K562 (cell line): ENCODE results near the gene USP48. TPM values are rescaled to one million over a fixed set of nuclear protein-coding genes. Genes with fewer than 3 reads are reported as not detected.

Source experiments
- CEBPG ChIP-seq, 3 experiments: fragments of 200-800 bp in 1 of 3; sonication (Bioruptor generic) in 1 of 3; sonication (generic) in 1 of 3; formaldehyde crosslinking in 1 of 3; IDR thresholded peaks in 2 of 3; conservative IDR thresholded peaks in 1 of 3; 2 replicates each; pipeline versions ENCODE4 v1.6.1 to v1.8.0; 2016 to 2022; ENCODE audit warnings: missing compliant biosample characterization in 2 of 3, missing genetic modification characterization in 2 of 3, mild to moderate bottlenecking in 1 of 3, missing genetic modification reagents in 1 of 3
- CXXC5 ChIP-seq: fragments of 250-450 bp; sonication (Bioruptor Pico); IDR thresholded peaks from 2 replicates; pipeline ENCODE4 v1.8.0; 2022; ENCODE audit warnings: inconsistent platforms, mild to moderate bottlenecking, moderate library complexity
- DMBX1 ChIP-seq: fragments of 250-450 bp; sonication (Bioruptor Pico); IDR thresholded peaks from 2 replicates; pipeline ENCODE4 v1.8.0; 2022; ENCODE audit warnings: inconsistent platforms, mild to moderate bottlenecking, moderate library complexity, borderline replicate concordance
- EZH2 ChIP-seq: IDR thresholded peaks from 2 replicates; pipeline ENCODE4 v1.6.1; 2012; ENCODE audit warnings: low read depth, mild to moderate bottlenecking, inconsistent platforms, low read length, borderline replicate concordance
- IRF2 ChIP-seq: sonication (generic); formaldehyde crosslinking; IDR thresholded peaks from 2 replicates; pipeline ENCODE4 v1.8.1; 2022; ENCODE audit warnings: mild to moderate bottlenecking, missing genetic modification reagents
- MAZ ChIP-seq, 2 experiments: fragments of 450-650 bp in 1 of 2; sonication (generic) in 1 of 2; formaldehyde crosslinking; IDR thresholded peaks in 1 of 2; conservative IDR thresholded peaks in 1 of 2; 2 replicates each; pipeline versions ENCODE4 v1.4.0 to v1.5.0; 2020; ENCODE audit warnings: mild to moderate bottlenecking in 1 of 2, missing genetic modification reagents in 1 of 2
- MYC ChIP-seq, 2 experiments: fragments of 250-450 bp in 1 of 2; sonication (Bioruptor Pico) in 1 of 2; IDR thresholded peaks; 2 replicates each; pipeline versions ENCODE4 v1.5.1 to v1.6.1; 2012 to 2021; ENCODE audit warnings: low read depth in 2 of 2, borderline replicate concordance in 1 of 2, improper control_type of control experiment in 1 of 2, low read length in 1 of 2, mild to moderate bottlenecking in 1 of 2, moderate library complexity in 1 of 2
- SMARCB1 ChIP-seq: IDR thresholded peaks from 2 replicates; pipeline ENCODE4 v1.6.1; 2011; ENCODE audit warnings: improper control_type of control experiment, low read depth; ENCODE audit not compliant: insufficient read length
- SRF ChIP-seq, 2 experiments: fragments of 250-450, 450-650 bp in 1 of 2; sonication (Bioruptor Pico) in 1 of 2; sonication (generic) in 1 of 2; formaldehyde crosslinking; IDR thresholded peaks; 2 replicates each; pipeline versions ENCODE4 v1.5.0 to v1.5.1; 2020 to 2022; ENCODE audit warnings: mild to moderate bottlenecking in 1 of 2, missing genetic modification reagents in 1 of 2
- TAL1 ChIP-seq: fragments of 450-650 bp; IDR thresholded peaks from 2 replicates; pipeline ENCODE4 v1.6.1; 2016; ENCODE audit warnings: mild to moderate bottlenecking
- TARDBP ChIP-seq: fragments of 450-650 bp; IDR thresholded peaks from 2 replicates; pipeline ENCODE4 v1.6.1; 2016
- XRCC5 ChIP-seq: fragments of 200-400 bp; formaldehyde crosslinking; IDR thresholded peaks from 2 replicates; pipeline ENCODE4 v1.6.1; 2017; ENCODE audit warnings: low read depth, mild to moderate bottlenecking, low read length
- ZNF445 ChIP-seq: fragments of 250-450 bp; sonication (Bioruptor Pico); IDR thresholded peaks from 2 replicates; pipeline ENCODE4 v1.4.0; 2020; ENCODE audit warnings: low read depth, mild to moderate bottlenecking, moderate library complexity
- polyA plus RNA-seq, 8 experiments: library from polyadenylated mRNA; depleted of rRNA in 4 of 8; stranded (reverse) in 5 of 8; unstranded in 3 of 8; fragments of >200 nt; fragmentation: Nextera tagmentation in 2 of 8; fragmentation: Illumina TruSeq in 1 of 8; extraction: Ambion mirVana in 2 of 8; extraction: Trizol in 1 of 8; gene quantifications; 2 replicates each; pipeline versions ENCODE4 v1.2.1 to v1.2.3, GENCODE V29; 2011 to 2014; ENCODE audit warnings: inconsistent platforms in 1 of 8, missing spikeins in 1 of 8
- total RNA-seq, 7 experiments: library from RNA; depleted of rRNA in 6 of 7; stranded (reverse); fragments of >200 nt in 6 of 7; fragmentation: Illumina TruSeq in 2 of 7; extraction: Trizol in 2 of 7; gene quantifications; 2 replicates each; pipeline versions ENCODE4 v1.2.1 to v1.2.3, GENCODE V29; 2011 to 2021; ENCODE audit warnings: low replicate concordance in 1 of 7
- TF ChIP-seq, protein P1 (sequence below): fragments of 250-450 bp; sonication (Bioruptor Pico); IDR thresholded peaks from 2 replicates; pipeline ENCODE4 v1.5.0; 2020; ENCODE audit warnings: mild to moderate bottlenecking, borderline replicate concordance
- TF ChIP-seq, protein P2 (sequence below): fragments of 450-650 bp; IDR thresholded peaks from 2 replicates; pipeline ENCODE4 v1.6.1; 2016
- TF ChIP-seq, protein P3 (sequence below): conservative IDR thresholded peaks from 2 replicates; pipeline ENCODE4 v1.6.1; 2011; ENCODE audit warnings: low read depth, mild to moderate bottlenecking, low read length; ENCODE audit not compliant: control insufficient read depth
- TF ChIP-seq, protein P4 (sequence below): fragments of 250-450 bp; sonication (Bioruptor Pico); IDR thresholded peaks from 2 replicates; pipeline ENCODE4 v1.9.0; 2021; ENCODE audit warnings: mild to moderate bottlenecking
- TF ChIP-seq, protein P5 (sequence below): fragments of 250-450 bp; sonication (Bioruptor Pico); IDR thresholded peaks from 2 replicates; pipeline ENCODE4 v1.9.0; 2021; ENCODE audit warnings: mild to moderate bottlenecking, inconsistent platforms

USP48 gene
- total and polyA plus RNA-seq, 9 of the 15 experiments (the other 6 are each of a cell fraction or from before 2014, with no cell fraction given): 23.3 to 123 (median 106) TPM

DNA sequence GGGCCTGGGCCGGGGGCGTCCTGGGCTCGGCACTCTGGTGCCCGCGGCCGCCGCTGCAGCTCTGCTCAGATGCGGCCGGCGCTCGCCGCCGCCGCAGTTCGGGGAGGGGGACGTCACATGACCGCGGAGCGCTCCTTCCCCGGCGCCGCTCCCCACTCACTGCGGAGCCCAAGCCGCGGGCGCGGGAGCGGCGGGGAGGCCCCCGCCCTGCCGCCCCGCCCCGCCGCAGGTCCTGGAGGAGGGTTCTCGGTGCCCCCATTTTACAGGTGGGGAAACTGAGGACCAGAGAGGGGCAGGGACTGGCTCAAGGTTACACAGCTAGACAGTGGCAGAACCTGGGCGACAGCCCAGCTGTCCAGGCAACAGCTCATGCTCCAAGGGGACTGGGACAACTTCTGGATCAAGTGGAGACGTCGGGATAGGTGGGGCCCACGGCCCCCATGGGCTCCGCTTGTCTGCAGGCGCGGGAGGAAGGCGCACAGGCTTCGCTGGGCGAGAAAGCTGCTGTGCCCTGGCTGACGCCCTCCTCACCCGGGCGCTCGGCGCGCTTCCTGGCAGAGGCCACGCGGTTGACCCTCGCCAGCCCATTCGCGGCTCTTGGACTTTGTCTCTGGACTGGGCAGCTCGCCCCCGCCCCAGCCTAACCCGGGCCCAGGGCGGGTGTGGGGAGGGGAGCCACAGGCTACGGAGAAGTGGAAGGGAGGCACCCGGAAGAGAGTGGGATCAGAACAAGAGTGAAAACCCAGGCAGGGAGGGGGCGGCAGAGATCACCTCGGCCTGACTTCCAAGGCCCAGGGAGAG, 113.5 kb downstream of the USP48 start, which contains the start of gene RAP1GAP (continued):
- no peak; the same call in 1 of the 2 replicates for TF ChIP-seq MYC (IDR thresholded peaks at IDR 0.05; ENCODE audit: low read depth, low read length)
- TF ChIP-seq MYC (CRISPR knock-in tag; IDR thresholded peaks at IDR 0.05; ENCODE audit: borderline replicate concordance, low read depth): peak; percentile 57; the same call in 1 of the 2 replicates
- peak; percentile 90 for TF ChIP-seq CXXC5 (CRISPR knock-in tag)
- peak; percentile 29 for TF ChIP-seq DMBX1 (CRISPR knock-in tag)
- TF ChIP-seq IRF2: no peak
- TF ChIP-seq ZNF445 (CRISPR knock-in tag): peak; percentile 28; the same call in 1 of the 2 replicates
- TF ChIP-seq, protein P1, sequence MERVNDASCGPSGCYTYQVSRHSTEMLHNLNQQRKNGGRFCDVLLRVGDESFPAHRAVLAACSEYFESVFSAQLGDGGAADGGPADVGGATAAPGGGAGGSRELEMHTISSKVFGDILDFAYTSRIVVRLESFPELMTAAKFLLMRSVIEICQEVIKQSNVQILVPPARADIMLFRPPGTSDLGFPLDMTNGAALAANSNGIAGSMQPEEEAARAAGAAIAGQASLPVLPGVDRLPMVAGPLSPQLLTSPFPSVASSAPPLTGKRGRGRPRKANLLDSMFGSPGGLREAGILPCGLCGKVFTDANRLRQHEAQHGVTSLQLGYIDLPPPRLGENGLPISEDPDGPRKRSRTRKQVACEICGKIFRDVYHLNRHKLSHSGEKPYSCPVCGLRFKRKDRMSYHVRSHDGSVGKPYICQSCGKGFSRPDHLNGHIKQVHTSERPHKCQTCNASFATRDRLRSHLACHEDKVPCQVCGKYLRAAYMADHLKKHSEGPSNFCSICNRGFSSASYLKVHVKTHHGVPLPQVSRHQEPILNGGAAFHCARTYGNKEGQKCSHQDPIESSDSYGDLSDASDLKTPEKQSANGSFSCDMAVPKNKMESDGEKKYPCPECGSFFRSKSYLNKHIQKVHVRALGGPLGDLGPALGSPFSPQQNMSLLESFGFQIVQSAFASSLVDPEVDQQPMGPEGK: no peak
- TF ChIP-seq SRF (CRISPR knock-in tag; IDR thresholded peaks at IDR 0.05): no peak; a peak in 1 of 4 replicates
- no peak for TF ChIP-seq TAL1
- no peak for TF ChIP-seq TARDBP
- no peak for TF ChIP-seq SMARCB1
- TF ChIP-seq XRCC5: peak; percentile 59
- no peak for TF ChIP-seq EZH2
- TF ChIP-seq, protein P2, sequence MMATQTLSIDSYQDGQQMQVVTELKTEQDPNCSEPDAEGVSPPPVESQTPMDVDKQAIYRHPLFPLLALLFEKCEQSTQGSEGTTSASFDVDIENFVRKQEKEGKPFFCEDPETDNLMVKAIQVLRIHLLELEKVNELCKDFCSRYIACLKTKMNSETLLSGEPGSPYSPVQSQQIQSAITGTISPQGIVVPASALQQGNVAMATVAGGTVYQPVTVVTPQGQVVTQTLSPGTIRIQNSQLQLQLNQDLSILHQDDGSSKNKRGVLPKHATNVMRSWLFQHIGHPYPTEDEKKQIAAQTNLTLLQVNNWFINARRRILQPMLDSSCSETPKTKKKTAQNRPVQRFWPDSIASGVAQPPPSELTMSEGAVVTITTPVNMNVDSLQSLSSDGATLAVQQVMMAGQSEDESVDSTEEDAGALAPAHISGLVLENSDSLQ: no peak
- TF ChIP-seq, protein P3, sequence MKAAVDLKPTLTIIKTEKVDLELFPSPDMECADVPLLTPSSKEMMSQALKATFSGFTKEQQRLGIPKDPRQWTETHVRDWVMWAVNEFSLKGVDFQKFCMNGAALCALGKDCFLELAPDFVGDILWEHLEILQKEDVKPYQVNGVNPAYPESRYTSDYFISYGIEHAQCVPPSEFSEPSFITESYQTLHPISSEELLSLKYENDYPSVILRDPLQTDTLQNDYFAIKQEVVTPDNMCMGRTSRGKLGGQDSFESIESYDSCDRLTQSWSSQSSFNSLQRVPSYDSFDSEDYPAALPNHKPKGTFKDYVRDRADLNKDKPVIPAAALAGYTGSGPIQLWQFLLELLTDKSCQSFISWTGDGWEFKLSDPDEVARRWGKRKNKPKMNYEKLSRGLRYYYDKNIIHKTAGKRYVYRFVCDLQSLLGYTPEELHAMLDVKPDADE: no peak
- TF ChIP-seq, protein P4, sequence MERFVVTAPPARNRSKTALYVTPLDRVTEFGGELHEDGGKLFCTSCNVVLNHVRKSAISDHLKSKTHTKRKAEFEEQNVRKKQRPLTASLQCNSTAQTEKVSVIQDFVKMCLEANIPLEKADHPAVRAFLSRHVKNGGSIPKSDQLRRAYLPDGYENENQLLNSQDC (CRISPR knock-in tag): no peak
- TF ChIP-seq, protein P5, sequence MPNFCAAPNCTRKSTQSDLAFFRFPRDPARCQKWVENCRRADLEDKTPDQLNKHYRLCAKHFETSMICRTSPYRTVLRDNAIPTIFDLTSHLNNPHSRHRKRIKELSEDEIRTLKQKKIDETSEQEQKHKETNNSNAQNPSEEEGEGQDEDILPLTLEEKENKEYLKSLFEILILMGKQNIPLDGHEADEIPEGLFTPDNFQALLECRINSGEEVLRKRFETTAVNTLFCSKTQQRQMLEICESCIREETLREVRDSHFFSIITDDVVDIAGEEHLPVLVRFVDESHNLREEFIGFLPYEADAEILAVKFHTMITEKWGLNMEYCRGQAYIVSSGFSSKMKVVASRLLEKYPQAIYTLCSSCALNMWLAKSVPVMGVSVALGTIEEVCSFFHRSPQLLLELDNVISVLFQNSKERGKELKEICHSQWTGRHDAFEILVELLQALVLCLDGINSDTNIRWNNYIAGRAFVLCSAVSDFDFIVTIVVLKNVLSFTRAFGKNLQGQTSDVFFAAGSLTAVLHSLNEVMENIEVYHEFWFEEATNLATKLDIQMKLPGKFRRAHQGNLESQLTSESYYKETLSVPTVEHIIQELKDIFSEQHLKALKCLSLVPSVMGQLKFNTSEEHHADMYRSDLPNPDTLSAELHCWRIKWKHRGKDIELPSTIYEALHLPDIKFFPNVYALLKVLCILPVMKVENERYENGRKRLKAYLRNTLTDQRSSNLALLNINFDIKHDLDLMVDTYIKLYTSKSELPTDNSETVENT (CRISPR knock-in tag): no peak; the same call in 1 of the 2 replicates
- peak; percentile 54; the same call in 1 of the 2 replicates for TF ChIP-seq CEBPG (CRISPR knock-in tag; IDR thresholded peaks at IDR 0.05)
- TF ChIP-seq CEBPG (tag; conservative IDR thresholded peaks at IDR 0.05 in 1 of 2, IDR thresholded peaks at IDR 0.05 in 1 of 2): no peak
- TF ChIP-seq MAZ (CRISPR knock-in tag; conservative IDR thresholded peaks at IDR 0.05 in 1 of 2, IDR thresholded peaks at IDR 0.05 in 1 of 2): peak in 1 of 2 experiments; percentile 98; a peak in 3 of 4 replicates
